GM19025 (cell line): ENCODE results near the gene IFITM10.
A peak's percentile ranks its signal among the peaks of the same experiment; 100 is the strongest.

Experiments used
- ATAC-seq: cut with Tn5 transposase; IDR thresholded peaks from one replicate; pipeline ENCODE4 v1.9.1; 2021; ENCODE audit warnings: mild to moderate bottlenecking, low read depth, moderate library complexity; ENCODE audit not compliant: unreplicated experiment

The IFITM10 gene

DNA sequence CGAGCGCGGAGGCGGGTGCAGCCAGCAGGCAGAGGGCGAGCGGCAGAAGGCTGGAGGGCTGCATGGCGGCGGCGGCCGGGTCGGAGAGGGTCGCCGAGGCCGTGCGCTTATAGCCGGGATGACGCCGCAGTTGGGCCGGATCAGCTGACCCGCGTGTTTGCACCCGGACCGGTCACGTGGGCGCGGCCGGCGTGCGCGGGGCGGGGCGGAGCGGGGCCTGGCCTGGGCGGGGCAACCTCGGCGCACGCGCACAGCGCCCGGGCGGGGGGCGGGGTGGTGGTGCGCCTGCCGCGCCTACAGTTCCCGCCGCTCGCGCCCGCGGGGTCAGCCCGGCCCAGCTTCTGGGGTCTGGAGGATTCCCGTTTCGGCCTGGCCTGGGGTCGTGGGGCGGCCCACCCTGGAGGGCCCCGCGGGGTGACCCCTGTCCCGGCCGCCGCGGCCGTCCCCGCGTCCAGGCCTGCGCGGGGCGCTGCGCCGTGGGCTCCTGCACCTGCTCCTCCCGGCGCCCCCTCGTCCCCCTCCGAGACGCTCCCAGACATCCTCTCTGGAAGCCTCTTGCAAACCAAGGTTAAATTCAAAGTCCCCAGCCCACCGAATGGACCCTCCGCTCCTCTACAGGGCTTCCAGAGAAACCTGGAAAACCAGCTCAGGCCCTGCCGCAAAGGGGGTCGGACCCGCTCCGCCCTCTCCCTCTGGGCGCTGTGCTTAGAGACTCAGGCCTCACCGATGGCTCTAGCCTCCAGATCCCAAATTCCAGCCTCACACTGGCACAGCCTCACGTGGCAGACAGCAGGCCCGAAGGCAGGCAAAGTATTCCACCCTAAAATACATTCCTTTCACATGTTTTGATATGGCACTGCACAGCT, 13.6 kb upstream of the IFITM10 start, which contains the start of gene CTSD:
Gene CTSD, minus strand, starts transcription at position 132 of the 866 bp plus-strand sequence. Its CDS starts 68 bp downstream, at position 64.
- ATAC-seq: peak; percentile 70

DNA sequence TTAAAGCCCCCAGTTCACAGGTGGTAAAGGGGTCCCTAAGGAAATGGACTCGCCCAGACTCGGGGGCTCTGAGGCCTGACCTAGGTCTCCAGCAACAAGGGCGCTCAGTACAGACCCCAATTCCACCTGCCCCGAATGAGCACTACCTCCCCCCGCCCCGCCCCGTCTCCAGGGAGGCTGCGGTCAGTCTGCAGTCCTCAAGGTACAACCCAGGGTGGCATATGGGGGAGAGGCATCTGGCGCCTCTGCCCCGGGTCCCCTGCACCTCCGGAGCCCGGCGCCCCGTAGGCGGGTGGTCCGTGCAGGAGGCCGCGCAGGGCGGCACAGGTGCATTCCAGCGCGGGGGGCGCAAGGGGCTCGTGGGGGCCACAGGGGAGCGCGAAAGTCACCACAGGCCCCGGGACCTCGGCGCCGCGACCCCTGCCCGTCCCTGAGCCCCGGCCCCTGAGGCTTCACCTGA, 13.0 kb upstream of the IFITM10 start:
- peak; percentile 23 for ATAC-seq

DNA sequence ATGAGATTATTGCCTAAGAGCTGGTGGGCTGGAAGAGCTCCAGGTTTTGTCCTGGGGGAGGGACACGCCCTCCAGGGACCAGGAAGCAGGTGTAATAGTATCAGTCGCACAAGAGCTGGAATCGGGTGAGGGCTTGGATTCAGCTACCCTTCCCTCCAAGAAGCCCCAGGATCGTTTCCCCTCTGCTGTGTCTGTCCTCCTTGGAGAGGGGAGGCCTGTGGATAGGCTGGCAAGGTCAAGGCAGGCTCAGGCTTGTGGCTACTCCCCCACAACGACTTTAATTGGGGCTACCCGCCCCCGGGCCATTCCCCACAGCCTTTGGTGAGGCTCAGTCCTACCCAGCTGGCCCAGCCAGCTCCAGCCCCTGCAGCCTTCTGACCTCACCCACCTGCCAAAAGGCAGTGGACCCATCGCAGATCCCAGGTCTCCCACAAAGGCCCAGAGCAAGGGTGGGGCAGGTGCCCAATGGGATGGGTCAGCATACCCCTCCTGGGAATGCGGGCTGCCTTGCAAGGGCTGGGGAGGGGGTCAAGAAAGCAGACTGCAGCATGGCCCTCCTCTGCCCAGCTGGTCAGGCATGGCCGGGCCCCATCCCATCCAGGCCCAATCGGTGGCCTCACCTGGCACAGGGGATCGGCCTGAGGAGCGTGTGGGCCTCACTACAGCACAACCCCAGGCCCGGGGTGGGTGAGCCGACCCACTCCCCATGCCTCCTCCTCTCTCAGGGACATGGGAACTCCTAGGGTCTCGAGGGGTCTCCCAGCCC, 12.3 kb upstream of the IFITM10 start:
- no peak for ATAC-seq

DNA sequence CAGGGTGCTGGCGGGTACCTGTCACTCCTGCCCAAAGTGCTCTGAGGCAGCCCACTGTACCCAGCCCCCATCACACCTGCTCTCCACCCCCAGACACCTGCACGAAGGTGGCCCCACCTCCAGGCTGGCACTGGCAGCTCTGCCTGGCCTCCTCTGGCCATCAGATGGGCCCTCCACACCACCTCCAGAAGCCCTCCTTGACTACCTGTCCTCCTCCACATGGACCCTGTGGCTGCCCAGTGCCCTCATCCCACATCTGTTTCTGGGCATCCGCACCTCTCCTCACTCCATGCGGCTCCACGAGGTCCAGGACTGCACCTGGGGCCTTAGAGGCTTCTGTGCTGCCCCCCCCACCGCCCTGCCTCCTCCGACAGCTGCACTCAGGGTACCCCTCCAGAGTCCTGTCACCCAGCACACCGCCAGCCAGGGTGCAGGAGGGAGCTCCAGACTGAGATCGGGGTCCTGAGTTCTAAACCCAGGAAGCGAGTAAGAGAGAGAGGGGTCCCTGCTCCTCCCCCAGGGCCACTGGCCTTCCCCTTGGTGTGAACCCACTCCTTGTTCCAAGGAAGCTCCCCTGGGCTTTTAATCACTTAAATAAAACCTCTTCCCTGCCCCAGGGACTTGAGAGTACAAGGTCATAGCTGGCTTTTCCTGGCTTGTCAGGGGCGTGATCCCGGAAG, 11.6 kb upstream of the IFITM10 start:
- ATAC-seq: no peak

DNA sequence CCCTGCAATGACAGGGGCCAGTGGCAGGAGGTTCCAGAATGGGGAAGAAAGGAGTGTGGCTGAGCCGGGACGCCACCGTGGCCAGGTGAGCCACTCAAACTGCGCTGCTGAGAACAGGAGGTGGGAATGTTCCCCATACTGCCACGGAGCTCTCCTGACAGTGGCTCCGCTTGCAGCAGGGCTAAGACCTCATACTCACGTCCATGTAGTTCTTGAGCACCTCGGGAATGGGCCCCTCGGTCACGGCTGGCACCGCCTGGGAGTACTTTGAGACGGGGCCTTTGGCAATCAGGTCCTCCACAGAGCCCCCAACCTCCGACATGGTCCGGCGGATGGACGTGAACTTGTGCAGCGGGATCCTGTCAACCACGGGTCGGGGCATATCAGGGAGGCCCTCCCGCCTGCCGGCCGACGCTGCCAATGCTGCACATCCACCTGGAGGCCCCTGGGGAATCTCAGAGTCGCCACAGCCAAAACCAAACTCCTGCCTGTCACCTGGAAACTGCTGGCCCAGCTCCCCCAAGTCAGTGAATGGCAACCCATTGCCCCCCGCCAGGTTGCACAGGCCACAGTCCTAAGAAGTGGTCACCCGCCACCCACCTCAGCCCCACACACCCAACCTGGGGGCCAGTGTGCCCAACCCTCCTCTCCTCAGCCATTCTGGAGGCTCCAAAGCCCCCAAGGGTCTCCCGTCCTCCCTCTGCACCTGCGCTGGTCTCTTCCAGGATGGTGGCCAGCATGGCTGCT, 10.9 kb upstream of the IFITM10 start:
- no peak for ATAC-seq

DNA sequence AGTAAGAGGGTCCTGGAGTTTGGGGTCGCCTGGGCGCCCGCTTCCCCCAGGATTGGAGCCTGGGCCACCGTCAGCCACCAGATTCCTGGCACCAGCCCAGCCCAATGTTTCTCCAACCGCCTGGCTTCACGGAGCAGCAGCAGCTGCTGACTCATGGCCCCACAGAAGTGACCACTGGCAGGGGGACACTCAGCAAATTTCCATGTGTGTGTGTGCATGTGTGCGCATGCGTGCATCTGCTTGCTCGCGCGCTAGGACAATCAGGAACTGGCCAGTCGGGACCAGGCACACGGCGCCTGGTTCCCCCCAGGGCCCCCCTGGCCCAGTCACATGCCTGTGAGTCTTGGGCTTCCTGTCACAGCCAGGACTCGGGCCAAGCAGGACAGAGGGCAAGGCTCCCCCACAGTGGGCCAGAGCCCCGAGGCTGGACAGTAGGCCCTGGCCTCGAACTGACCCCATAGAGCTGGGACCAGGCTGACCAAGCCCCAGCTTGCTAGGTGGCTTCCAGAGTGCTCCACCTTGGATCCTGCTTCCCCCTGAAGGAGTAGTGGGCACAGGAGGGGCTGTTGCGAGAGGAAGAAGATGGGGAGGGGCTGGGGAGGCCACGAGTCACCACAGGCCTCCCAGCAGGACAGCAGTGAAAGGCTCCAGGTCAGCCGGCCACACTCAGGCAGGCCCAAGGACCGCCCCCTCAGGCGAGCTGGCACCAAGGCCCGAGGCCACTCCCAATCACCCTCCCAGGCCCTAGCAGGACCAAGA, 10.1 kb upstream of the IFITM10 start:
- no peak for ATAC-seq

DNA sequence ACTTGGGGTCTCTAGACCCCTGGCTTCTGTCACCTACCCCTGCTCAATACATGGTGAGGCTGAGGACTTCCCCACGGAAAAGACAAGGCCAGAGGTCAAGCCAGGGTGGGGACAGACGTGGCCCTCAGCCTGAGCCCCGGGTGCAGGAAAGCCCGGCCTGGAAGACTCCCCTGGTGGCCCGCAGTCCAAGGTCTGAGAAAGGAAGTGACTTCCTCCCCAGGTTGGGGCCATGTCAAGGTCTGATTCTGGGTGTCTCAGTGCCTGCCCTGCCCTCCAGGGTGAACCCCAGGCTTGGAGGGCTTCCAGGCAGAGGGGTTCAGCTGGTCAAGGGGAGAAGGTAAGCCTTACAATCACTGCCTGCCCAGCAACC, 9.4 kb upstream of the IFITM10 start:
- ATAC-seq: no peak

DNA sequence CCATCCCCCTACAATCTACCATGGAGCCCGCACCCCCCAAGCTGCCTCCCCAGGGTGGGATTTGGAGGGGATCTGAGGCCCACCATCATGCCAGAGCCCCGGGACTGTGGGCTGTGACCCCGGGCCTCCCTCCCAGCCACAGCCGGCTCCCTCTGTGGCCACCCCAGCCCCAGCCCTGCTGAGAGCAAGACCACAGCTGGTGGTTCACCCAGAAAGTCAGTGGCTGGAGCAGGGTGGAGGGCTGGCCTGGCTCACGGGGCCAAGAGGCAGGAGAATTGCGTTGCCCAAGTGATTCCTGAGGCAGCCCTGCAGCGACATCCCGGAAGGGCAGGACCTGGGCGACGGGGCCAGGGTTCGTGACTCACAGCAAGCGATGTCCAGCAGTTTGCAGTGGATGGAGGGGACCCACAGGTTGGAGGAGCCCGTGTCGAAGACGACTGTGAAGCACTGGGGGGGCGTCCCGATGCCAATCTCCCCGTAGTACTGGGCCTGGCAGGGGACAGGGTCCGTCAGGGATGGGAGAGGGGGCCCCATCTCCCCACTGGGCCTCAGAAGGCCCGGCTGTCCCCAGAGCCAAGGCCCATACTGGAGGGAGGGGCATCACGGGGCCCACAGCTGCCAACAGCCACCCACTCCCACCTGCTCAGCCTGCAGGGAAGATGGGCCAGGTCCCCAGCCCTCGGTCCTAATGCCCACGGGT, 8.9 kb upstream of the IFITM10 start:
- ATAC-seq: no peak

DNA sequence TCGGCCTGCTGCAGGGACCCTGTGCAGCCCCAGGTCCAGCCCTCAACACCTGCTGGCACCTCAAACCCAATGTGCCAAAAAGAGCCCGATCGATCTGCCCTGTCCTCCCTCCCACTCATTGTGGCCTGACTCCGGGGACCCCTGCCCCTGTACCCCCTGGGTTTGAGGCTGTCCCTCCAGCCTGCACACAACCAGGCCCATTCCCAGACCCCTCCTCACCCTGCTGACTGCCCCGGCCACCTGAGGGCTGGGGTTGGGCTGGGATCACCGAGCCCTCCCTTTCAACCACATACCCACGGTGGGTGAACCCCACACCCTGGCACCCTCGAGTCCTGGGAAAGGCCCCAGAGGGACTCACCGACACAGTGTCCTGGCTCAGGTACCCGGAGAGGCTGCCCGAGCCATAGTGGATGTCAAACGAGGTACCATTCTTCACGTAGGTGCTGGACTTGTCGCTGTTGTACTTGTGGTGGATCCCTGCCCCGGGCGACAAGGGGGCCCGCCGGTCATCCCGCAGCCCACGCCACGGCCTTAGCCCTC, 8.3 kb upstream of the IFITM10 start:
- no peak for ATAC-seq

DNA sequence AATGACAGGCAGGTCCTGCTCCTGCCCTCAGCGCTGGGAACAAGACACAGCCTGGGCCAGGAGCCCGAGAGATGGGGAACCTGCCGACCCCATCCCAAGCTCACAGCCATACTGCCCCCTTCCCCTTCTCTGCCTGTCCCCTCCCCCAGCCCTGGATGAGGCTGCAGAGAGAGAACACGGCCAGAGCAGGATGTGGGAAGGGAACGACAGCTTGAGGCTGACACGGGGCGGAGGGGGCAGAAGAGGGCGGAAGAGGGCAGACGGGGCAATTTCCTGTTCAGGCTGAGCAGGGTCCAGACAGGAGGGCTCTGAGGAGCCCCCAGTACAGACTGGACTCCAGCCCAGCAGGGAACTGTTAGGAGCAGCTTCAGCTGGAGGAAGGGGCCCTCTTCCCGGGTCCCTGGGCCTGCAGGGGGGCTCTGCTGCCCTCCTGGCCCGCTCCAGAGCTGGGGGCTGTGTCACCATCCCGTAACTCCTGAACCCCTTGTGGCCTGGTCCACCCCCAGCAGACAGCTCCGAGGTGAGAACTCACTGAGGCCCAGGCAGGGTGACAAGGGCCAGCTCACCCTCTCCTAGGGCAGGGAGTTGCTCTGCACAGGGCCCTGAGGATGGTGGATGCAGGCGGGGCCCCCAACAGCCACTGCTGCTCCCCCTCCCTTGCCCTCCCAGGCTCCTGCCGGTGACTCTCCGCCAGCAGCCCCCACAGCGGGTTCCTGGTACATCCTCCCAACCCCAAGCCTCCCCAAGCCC, 7.6 kb upstream of the IFITM10 start:
- no peak for ATAC-seq

DNA sequence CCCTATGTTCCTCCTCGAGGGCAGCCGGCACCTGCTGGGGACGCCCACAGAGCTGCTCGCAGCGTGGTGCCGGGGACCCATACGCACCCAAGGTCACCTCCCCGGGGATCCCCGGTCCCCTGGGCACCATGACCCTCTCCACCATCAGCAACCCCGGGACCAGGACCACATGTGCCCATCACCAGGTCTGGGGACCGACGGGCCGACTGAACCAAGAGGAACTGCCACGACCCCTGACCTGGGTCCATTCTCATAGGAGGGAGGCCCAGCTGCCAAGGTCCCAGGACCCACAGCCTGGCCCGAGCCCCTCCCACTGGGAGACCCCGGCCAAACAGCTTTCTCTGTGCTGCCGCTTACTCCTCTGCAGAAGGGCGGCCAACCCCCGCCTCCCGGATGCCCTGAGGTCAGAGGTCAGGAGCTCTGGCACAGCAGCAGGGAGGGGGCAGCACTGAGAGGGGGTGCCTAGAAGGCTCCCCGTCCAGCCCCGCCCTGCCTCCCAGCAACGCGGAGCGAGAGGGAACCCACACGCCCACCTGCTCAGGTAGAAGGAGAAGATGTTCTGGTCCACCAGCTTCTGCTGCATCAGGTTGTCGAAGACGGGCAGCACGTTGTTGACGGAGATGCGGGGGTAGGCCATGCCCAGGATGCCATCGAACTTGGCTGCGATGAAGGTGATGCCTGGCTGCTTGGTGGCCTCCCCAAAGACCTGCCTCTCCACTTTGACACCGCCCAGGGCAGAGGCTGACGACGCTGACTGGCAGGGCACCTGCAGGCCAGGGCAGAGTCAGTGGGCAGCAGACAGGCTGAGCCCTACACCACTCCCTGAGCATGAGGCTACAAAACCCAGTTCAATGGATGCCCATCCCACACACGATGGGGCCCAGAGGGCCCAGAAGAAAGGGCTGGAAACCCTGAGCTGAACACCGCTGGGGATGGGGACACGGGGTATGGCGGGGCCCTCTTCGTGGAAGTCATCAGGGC, 6.7 kb upstream of the IFITM10 start:
- no peak for ATAC-seq

DNA sequence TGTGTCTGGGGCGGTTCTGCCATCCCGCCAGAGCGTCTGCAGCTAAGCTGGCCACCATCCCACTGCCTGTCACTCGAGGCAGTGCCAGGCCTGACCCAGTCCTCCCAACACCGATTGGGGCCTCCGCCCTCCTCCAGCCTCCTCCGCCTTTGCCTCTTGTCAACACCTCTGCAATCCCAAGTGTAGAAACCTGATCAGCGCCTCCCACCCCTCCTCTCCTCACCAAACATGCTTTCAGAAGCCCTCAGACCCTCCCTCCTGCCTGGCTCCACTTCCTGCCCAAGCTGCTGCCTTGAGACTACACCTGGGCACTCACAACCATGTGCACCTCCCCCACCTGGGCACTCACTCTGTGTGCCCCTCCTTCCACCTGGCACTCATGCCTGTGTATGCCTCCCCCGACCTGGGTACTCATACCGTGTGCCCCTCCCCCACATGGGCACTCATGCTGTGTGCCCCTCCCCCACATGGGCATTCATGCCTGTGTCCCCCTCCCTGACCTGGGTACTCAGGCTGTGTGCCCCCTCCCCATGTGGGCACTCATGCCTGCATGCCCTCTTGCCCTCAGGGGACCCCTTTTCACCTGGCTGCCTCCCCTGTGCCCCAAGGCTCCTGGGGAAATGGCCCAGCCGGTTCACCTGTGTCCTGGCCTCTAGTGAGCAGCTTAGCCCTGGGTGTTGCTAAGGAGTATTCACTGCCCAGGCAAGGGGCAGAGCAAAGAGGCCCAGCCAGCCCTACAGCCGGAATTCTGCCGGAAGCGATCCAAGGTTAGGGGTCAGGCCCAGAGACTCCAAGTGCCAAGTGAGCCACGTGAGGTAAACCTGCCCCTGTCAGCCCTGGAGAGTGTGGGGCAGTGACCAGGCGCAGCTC, 5.5 kb upstream of the IFITM10 start:
- no peak for ATAC-seq

DNA sequence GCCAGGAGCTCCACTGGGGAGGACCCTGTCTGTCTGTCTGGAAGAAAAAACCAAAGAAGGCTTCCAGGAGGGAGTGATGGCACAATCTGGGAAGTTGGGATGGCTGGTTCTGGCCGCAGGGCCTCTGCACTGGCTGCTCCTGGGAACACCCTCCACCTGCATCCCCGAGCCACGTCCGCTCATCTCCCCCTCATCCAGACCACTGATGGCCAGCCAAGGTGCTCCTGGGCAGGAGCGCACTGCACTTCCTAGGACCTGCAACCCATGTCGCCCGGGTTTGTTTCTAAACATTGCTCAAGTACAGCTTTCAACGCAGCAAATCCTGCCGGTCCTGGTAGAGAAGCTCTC, 4.9 kb upstream of the IFITM10 start:
- no peak for ATAC-seq

DNA sequence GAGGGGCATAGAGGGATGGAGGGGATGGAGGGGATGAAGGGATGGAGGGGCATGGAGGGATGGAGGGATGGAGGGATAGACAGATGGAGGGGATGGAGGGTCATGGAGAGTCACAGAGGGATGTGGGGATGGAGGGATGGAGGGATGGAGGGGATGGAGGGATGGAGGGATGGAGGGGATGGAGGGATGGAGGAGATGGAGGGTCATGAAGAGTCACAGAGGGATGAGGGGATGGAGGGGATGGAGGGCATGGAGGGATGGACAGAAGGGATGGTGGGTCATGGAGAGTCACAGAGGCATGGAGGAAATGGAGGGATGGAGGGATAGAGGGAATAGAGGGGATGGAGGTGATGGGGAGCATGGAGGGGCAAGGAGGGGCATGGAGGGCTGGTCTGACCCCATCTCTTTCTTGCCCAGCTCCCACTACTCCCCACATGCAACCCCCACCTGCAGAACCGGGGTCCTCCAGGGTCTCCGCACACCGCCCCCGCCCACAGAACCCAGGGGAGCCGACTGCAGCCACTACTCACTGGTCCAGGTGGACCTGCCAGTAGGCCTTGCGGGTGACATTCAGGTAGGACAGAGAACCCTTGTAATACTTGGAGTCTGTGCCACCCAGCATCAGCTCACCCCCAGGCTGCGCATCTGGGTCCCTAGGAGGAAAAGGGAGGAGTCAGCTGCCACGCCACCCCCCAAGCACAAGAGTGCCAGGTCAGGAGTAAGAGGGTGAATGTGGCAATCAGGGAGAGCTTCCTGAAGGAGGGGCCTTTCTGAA, 4.2 kb upstream of the IFITM10 start:
- no peak for ATAC-seq

DNA sequence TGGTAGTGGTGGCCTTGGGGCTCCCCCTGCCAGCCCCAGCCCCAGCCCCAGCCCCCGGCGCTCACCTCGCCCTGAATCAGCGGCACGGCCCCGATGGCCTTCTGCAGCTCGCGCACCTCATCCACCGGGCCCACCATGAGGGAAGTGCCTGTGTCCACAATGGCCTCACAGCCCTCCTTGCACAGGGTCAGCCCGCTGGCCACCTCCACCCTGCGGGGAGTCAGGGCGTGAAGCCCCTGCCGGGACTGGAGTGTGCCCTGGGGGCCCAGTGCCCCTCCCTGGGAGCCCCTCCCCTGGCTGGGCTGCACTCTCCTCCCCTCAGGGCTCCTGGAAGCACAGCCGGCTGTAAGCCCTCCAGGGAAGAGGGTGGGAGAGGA, 3.5 kb upstream of the IFITM10 start:
- no peak for ATAC-seq
